Germinal center (tissue), 1 donor: ENCODE data around the gene ZNF700.
"Not testable (repeated sequence)": the region's sequence is repeated elsewhere in the genome, so short reads cannot be mapped to it uniquely, and the experiment has no call there.

Experiments used
- DNase-seq: peaks from one replicate; pipeline ENCODE4 v3.0.0; 2012; ENCODE audit warnings: mixed read lengths, low spot score

The ZNF700 gene

GRCh38 chr19:11989112-11989456, 64.2 kb downstream of the ZNF700 start:
- DNase-seq: no peak

- DNase-seq: not testable (repeated sequence)
These were observed 67.0 kb downstream of the ZNF700 start for GRCh38 chr19:11991921-11992320.

GRCh38 chr19:11995174-11995573, 70.3 kb downstream of the ZNF700 start:
- no peak for DNase-seq
